ENCODE results near the gene PIGW. TPM values are rescaled to one million over a fixed set of nuclear protein-coding genes. Genes with fewer than 3 reads are reported as not detected.
A peak's percentile ranks its signal among the peaks of the same experiment; 100 is the strongest.

The PIGW gene
- total RNA-seq (2014; rRNA removed; shearing (Covaris generic); ENCODE audit: low replicate concordance) = 3.9 and 6.3 TPM in 2 replicates

GRCh38 chr17:36534840-36535668 is at the start of gene PIGW, which contains the start of gene MYO19:
PIGW (plus strand) TSS chr17:36534987; CDS start chr17:36537102, 2,115 bp downstream.
MYO19 (minus strand) TSS chr17:36534868; CDS start chr17:36532538, 2,330 bp downstream.
- peak; percentile 95 for DNase-seq (ENCODE audit: low read depth)
- in situ Hi-C loops (cut with HindIII; ENCODE audit: low pct_unique_long_range_greater_than_20kb, low sequenced_read_pairs) = no loop called here

- no peak for DNase-seq (ENCODE audit: low read depth)
- in situ Hi-C loops (cut with HindIII; ENCODE audit: low pct_unique_long_range_greater_than_20kb, low sequenced_read_pairs) = no loop called here
Observed at GRCh38 chr17:36485027-36485426, 49.8 kb upstream of the PIGW start.

GRCh38 chr17:36485805-36486203 is 49.0 kb upstream of the PIGW start:
- in situ Hi-C loops (cut with HindIII; ENCODE audit: low pct_unique_long_range_greater_than_20kb, low sequenced_read_pairs) = no loop called here
- DNase-seq (ENCODE audit: low read depth) = no peak

- peak; percentile 84 for DNase-seq (ENCODE audit: low read depth)
- in situ Hi-C loops (cut with HindIII; ENCODE audit: low pct_unique_long_range_greater_than_20kb, low sequenced_read_pairs) = no loop called here
Observed at GRCh38 chr17:36486204-36487194, 48.3 kb upstream of the PIGW start, which contains the start of gene ZNHIT3. ZNHIT3 (plus strand) TSS chr17:36486681; CDS start chr17:36486700, 19 bp downstream.

GRCh38 chr17:36493956-36494355 is 40.8 kb upstream of the PIGW start:
- in situ Hi-C loops (cut with HindIII; ENCODE audit: low pct_unique_long_range_greater_than_20kb, low sequenced_read_pairs) = no loop called here
- no peak for DNase-seq (ENCODE audit: low read depth)

GRCh38 chr17:36494674-36495073 is 40.1 kb upstream of the PIGW start:
- in situ Hi-C loops (cut with HindIII; ENCODE audit: low pct_unique_long_range_greater_than_20kb, low sequenced_read_pairs) = no loop called here
- DNase-seq (ENCODE audit: low read depth) = no peak

GRCh38 chr17:36495076-36495578 is 39.7 kb upstream of the PIGW start:
- in situ Hi-C loops (cut with HindIII; ENCODE audit: low pct_unique_long_range_greater_than_20kb, low sequenced_read_pairs) = no loop called here

GRCh38 chr17:36496018-36496789 is 38.6 kb upstream of the PIGW start:
- in situ Hi-C loops (cut with HindIII; ENCODE audit: low pct_unique_long_range_greater_than_20kb, low sequenced_read_pairs) = no loop called here
- DNase-seq (ENCODE audit: low read depth) = no peak

More at GRCh38 chr17:36495076-36495578, 39.7 kb upstream of the PIGW start:
- DNase-seq (ENCODE audit: low read depth) = no peak

- DNase-seq (ENCODE audit: low read depth) = no peak
- in situ Hi-C loops (cut with HindIII; ENCODE audit: low pct_unique_long_range_greater_than_20kb, low sequenced_read_pairs) = no loop called here
Observed at GRCh38 chr17:36498155-36498554, 36.6 kb upstream of the PIGW start.

GRCh38 chr17:36498560-36499300 is 36.1 kb upstream of the PIGW start:
- DNase-seq (ENCODE audit: low read depth) = no peak
- in situ Hi-C loops (cut with HindIII; ENCODE audit: low pct_unique_long_range_greater_than_20kb, low sequenced_read_pairs) = no loop called here

- DNase-seq (ENCODE audit: low read depth) = peak; percentile 21
- in situ Hi-C loops (cut with HindIII; ENCODE audit: low pct_unique_long_range_greater_than_20kb, low sequenced_read_pairs) = no loop called here
Observed at GRCh38 chr17:36500745-36501225, 34.0 kb upstream of the PIGW start.

GRCh38 chr17:36501351-36501750 is 33.4 kb upstream of the PIGW start:
- DNase-seq (ENCODE audit: low read depth) = no peak
- in situ Hi-C loops (cut with HindIII; ENCODE audit: low pct_unique_long_range_greater_than_20kb, low sequenced_read_pairs) = no loop called here

GRCh38 chr17:36501963-36502362 is 32.8 kb upstream of the PIGW start:
- in situ Hi-C loops (cut with HindIII; ENCODE audit: low pct_unique_long_range_greater_than_20kb, low sequenced_read_pairs) = no loop called here
- DNase-seq (ENCODE audit: low read depth) = no peak

- no peak for DNase-seq (ENCODE audit: low read depth)
- in situ Hi-C loops (cut with HindIII; ENCODE audit: low pct_unique_long_range_greater_than_20kb, low sequenced_read_pairs) = no loop called here
Observed at GRCh38 chr17:36503456-36504155, 31.2 kb upstream of the PIGW start.

GRCh38 chr17:36504156-36504545 is 30.6 kb upstream of the PIGW start:
- no peak for DNase-seq (ENCODE audit: low read depth)
- in situ Hi-C loops (cut with HindIII; ENCODE audit: low pct_unique_long_range_greater_than_20kb, low sequenced_read_pairs) = no loop called here

GRCh38 chr17:36505171-36505570 is 29.6 kb upstream of the PIGW start:
- no peak for DNase-seq (ENCODE audit: low read depth)
- in situ Hi-C loops (cut with HindIII; ENCODE audit: low pct_unique_long_range_greater_than_20kb, low sequenced_read_pairs) = no loop called here
